H1 (cell line): ENCODE measurements around the gene STAG1. TPM values are rescaled to one million over a fixed set of nuclear protein-coding genes. Genes with fewer than 3 reads are reported as not detected.

ENCODE experiments used
- CTCF ChIA-PET: fragments of 300-600 bp; sonication (Branson Sonifier 250); formaldehyde crosslinking; loops from one replicate; lab custom pipeline; 2021; ENCODE audit not compliant: partially characterized antibody; lab: Charles Lee
- POLR2A ChIA-PET: fragments of 300-600 bp; sonication (Branson Sonifier 250); formaldehyde crosslinking; loops from one replicate; lab custom pipeline; 2021; ENCODE audit warnings: inconsistent platforms; ENCODE audit not compliant: partially characterized antibody; lab: Charles Lee
- DNase-seq, 2 experiments: peaks; one replicate each; pipeline versions ENCODE4 v3.0.0 to v3.0.0-alpha.2; 2010 to 2022; ENCODE audit warnings: low spot score in 2 of 2, low read depth in 1 of 2, mixed read lengths in 1 of 2
- FAIRE-seq: peaks from 2 replicates; lab custom pipeline; 2011; peaks lifted over from hg19 to GRCh38; lab: Jason Lieb, UNC
- H2AFZ ChIP-seq: 2 replicates; pipeline ENCODE4 v1.8.1; 2012; ENCODE audit warnings: low read length, inconsistent platforms
- H2AK5ac ChIP-seq: 2 replicates; pipeline ENCODE4 v1.6.1; 2013; ENCODE audit warnings: low read depth, low read length
- H2BK120ac ChIP-seq: replicated peaks from 2 replicates; pipeline ENCODE3; 2013; ENCODE audit warnings: low read depth, low read length, inconsistent platforms
- H2BK12ac ChIP-seq: 2 replicates; pipeline ENCODE4 v1.6.1; 2013; ENCODE audit warnings: low read depth, low read length
- H2BK15ac ChIP-seq: 2 replicates; pipeline ENCODE4 v1.6.1; 2013; ENCODE audit warnings: low read length
- H2BK20ac ChIP-seq: 2 replicates; pipeline ENCODE4 v1.6.1; 2013; ENCODE audit warnings: low read length
- H2BK5ac ChIP-seq: 2 replicates; pipeline ENCODE4 v1.6.1; 2013; ENCODE audit warnings: low read depth, low read length
- H3K14ac ChIP-seq: 2 replicates; pipeline ENCODE4 v1.6.1; 2013; ENCODE audit warnings: inconsistent platforms; ENCODE audit not compliant: insufficient read length
- H3K18ac ChIP-seq: 2 replicates; pipeline ENCODE4 v1.6.1; 2013; ENCODE audit warnings: low read length; ENCODE audit errors: extremely low read depth
- H3K23ac ChIP-seq: 2 replicates; pipeline ENCODE4 v1.6.1; 2013; ENCODE audit warnings: inconsistent platforms; ENCODE audit not compliant: insufficient read length
- H3K23me2 ChIP-seq: 2 replicates; pipeline ENCODE4 v1.6.1; 2013; ENCODE audit warnings: low read depth, low read length
- H3K27ac ChIP-seq: 2 replicates; pipeline ENCODE4 v1.6.1; 2011; ENCODE audit warnings: low read depth, low read length, inconsistent platforms
- H3K27me3 ChIP-seq, 4 experiments: replicated peaks in 1 of 4; 1 replicate in 1 of 4; 2 replicates in 3 of 4; pipeline versions ENCODE4 v1.6.1 to v1.8.1; 2011 to 2013; ENCODE audit warnings: low read length in 3 of 4, mild to moderate bottlenecking in 3 of 4, inconsistent platforms in 2 of 4, mixed read lengths in 2 of 4, moderate library complexity in 1 of 4; ENCODE audit not compliant: control insufficient read depth in 3 of 4, insufficient read depth in 3 of 4; ENCODE audit errors: extremely low read depth in 1 of 4
- H3K36me3 ChIP-seq, 4 experiments: 2 replicates each; pipeline versions ENCODE4 v1.6.1 to v1.8.1; 2011 to 2013; ENCODE audit warnings: mild to moderate bottlenecking in 4 of 4, low read length in 3 of 4, moderate library complexity in 2 of 4, control low read depth in 1 of 4, inconsistent platforms in 1 of 4; ENCODE audit not compliant: insufficient read depth in 4 of 4, control insufficient read depth in 2 of 4
- H3K4ac ChIP-seq: replicated peaks from 2 replicates; pipeline ENCODE3; 2013; ENCODE audit warnings: low read length, low read depth, mixed read lengths, inconsistent platforms; ENCODE audit not compliant: insufficient read length
- H3K4me1 ChIP-seq, 4 experiments: replicated peaks in 1 of 4; 1 replicate in 1 of 4; 2 replicates in 3 of 4; pipeline versions ENCODE4 v1.6.1 to v1.8.1; 2011 to 2013; ENCODE audit warnings: low read length in 3 of 4, inconsistent platforms in 2 of 4, mixed read lengths in 1 of 4; ENCODE audit not compliant: insufficient read depth in 4 of 4, control insufficient read depth in 3 of 4
- H3K4me2 ChIP-seq, 2 experiments: 2 replicates each; pipeline versions ENCODE4 v1.6.1 to v1.8.1; 2011 to 2013; ENCODE audit warnings: low read depth in 2 of 2, low read length in 2 of 2, control low read depth in 1 of 2, inconsistent platforms in 1 of 2, mild to moderate bottlenecking in 1 of 2; ENCODE audit not compliant: insufficient read depth in 1 of 2
- H3K4me3 ChIP-seq, 4 experiments: fragments of 200-600, 300-600 bp in 1 of 4; sonication (generic), shearing (Covaris generic), sonication (Bioruptor Twin) in 1 of 4; 2 replicates each; pipeline versions ENCODE4 v1.5.1 to v1.8.1; 2011 to 2016; ENCODE audit warnings: low read length in 4 of 4, low read depth in 3 of 4, control low read depth in 2 of 4, inconsistent platforms in 2 of 4, mild to moderate bottlenecking in 2 of 4, mixed read lengths in 1 of 4, moderate library complexity in 1 of 4; ENCODE audit not compliant: insufficient read depth in 2 of 4; ENCODE audit errors: extremely low read depth in 1 of 4
- H3K56ac ChIP-seq: replicated peaks from 2 replicates; pipeline ENCODE3; 2013; ENCODE audit warnings: low read depth, mild to moderate bottlenecking, mixed read lengths, low read length, inconsistent platforms; ENCODE audit not compliant: insufficient read length
- H3K79me1 ChIP-seq: 2 replicates; pipeline ENCODE4 v1.6.1; 2013; ENCODE audit warnings: low read depth, low read length, control low read depth
- H3K79me2 ChIP-seq, 2 experiments: 2 replicates each; pipeline versions ENCODE4 v1.6.1 to v1.8.1; 2012 to 2013; ENCODE audit warnings: low read length in 2 of 2, mild to moderate bottlenecking in 2 of 2, inconsistent platforms in 1 of 2; ENCODE audit not compliant: insufficient read depth in 2 of 2, control insufficient read depth in 1 of 2
- H3K9ac ChIP-seq, 4 experiments: replicated peaks in 1 of 4; 1 replicate in 1 of 4; 2 replicates in 3 of 4; pipeline versions ENCODE4 v1.6.1 to v1.8.1; 2011 to 2013; ENCODE audit warnings: low read depth in 3 of 4, low read length in 3 of 4, control low read depth in 2 of 4, mild to moderate bottlenecking in 2 of 4, moderate library complexity in 2 of 4, inconsistent platforms in 1 of 4; ENCODE audit errors: extremely low read depth in 1 of 4
- H3K9me3 ChIP-seq, 2 experiments: 2 replicates each; pipeline versions ENCODE4 v1.6.1 to v1.8.1; 2012 to 2013; ENCODE audit warnings: mild to moderate bottlenecking in 2 of 2, moderate library complexity in 2 of 2, control low read depth in 1 of 2, inconsistent platforms in 1 of 2, low read depth in 1 of 2, low read length in 1 of 2, mixed read lengths in 1 of 2; ENCODE audit not compliant: insufficient read depth in 2 of 2
- H4K20me1 ChIP-seq, 2 experiments: replicated peaks in 1 of 2; 2 replicates each; pipeline versions ENCODE3 to v1.8.1; 2011 to 2013; ENCODE audit warnings: inconsistent platforms in 2 of 2, low read length in 2 of 2, mild to moderate bottlenecking in 1 of 2; ENCODE audit not compliant: insufficient read depth in 2 of 2, control insufficient read depth in 1 of 2
- H4K5ac ChIP-seq: 2 replicates; pipeline ENCODE4 v1.6.1; 2013; ENCODE audit warnings: low read length, low read depth, mixed read lengths, inconsistent platforms; ENCODE audit not compliant: insufficient read length
- H4K8ac ChIP-seq: 2 replicates; pipeline ENCODE4 v1.8.0; 2013; ENCODE audit warnings: mild to moderate bottlenecking, moderate library complexity, low read length, inconsistent platforms; ENCODE audit not compliant: insufficient read depth; ENCODE audit errors: extremely low read depth
- H4K91ac ChIP-seq: replicated peaks from 2 replicates; pipeline ENCODE3; 2013; ENCODE audit warnings: low read length, mixed read lengths, inconsistent platforms; ENCODE audit not compliant: insufficient read length
- RFX5 ChIP-seq: IDR thresholded peaks from 2 replicates; pipeline ENCODE4 v1.6.1; 2011; ENCODE audit warnings: low read depth, low read length, improper control_type of control experiment, borderline replicate concordance
- WGBS, 2 experiments: shearing (Covaris generic) in 1 of 2; methylation state at CpG; one replicate each; pipeline versions ENCODE4 v1.1.6 to v1.1.7; 2013 to 2015; ENCODE audit warnings: low lambda C conversion rate in 2 of 2, mixed read lengths in 2 of 2, inconsistent platforms in 1 of 2, low coverage in 1 of 2, missing lambda C conversion rate in 1 of 2; ENCODE audit not compliant: insufficient replicate concordance in 2 of 2, insufficient coverage in 1 of 2, insufficient read length in 1 of 2; ENCODE audit errors: extremely low coverage in 1 of 2, missing lambda C conversion rate in 1 of 2; 5-methylcytosine and 5-hydroxymethylcytosine counted together
- polyA plus RNA-seq, 7 experiments: library from polyadenylated mRNA; depleted of rRNA in 3 of 7; stranded (reverse) in 5 of 7; unstranded in 2 of 7; fragments of >200 nt in 5 of 7; fragments of 200-250 nt in 2 of 7; gene quantifications; 1 replicate in 5 of 7; 2 replicates in 1 of 7; 4 replicates in 1 of 7; pipeline versions ENCODE4 v1.2.1 to v1.2.3, GENCODE V29; 2011 to 2013; ENCODE audit warnings: missing spikeins in 2 of 7, mixed read lengths in 2 of 7
- total RNA-seq: library from RNA; stranded (reverse); fragmentation: NEBNext Ultra II Directional; extraction: Animal tissue kit (Norgen Biotek cat#: 25700); gene quantifications from 2 replicates; pipeline ENCODE4 v1.2.1, GENCODE V29; 2021

Gene STAG1
- total and polyA plus RNA-seq, 2 of the 8 experiments (the other 6 are each of a cell fraction or from before 2014, with no cell fraction given), result 4.6 to 23.4 TPM

DNA sequence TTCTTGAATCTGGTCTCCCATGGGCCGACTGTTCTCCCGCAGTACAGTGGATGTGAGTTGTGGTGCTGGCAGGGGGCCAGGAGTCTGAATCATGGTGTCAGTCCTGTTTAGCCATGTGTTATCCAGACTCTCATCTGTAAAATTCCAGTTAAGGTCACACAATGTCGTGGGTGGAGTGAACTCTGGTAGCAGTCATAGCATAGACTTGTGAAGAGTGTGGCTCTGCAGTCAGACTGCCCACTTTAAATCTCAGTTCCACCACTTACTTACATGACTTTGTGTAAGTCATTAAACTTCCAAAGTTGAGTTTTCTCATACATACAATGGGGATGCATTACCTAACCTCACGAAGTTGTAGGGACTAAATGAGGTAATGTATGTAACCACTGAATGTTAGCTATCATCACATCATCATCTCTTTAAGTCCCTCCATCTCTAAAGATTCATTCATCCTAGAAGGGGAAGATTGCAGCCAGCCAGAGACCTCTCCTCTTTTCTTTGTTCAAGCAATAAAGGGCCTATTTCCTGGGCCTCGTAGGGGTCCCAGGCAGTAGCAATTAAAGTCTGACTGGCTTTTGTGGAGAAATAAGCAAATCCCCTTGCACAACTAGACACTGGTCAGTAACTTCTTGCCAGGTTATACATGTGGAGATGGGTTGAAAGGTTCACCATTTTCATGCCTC is 408.2 kb downstream of the STAG1 start:
- H4K8ac ChIP-seq, result no peak overlapping the region
- H3K4me3 ChIP-seq, result no peak overlapping the region
- no peak overlapping the region for H3K18ac ChIP-seq
- H2BK120ac ChIP-seq, result no peak overlapping the region
- H2BK12ac ChIP-seq, result no peak overlapping the region
- no peak overlapping the region for H3K23ac ChIP-seq
- no peak overlapping the region for H3K4ac ChIP-seq
- POLR2A ChIA-PET, result no interaction called here
- no peak overlapping the region for H2AK5ac ChIP-seq
- H3K56ac ChIP-seq, result no peak overlapping the region
- CTCF ChIA-PET, result interaction anchor here (0.8 to 1.8 kb wide), 5 partner anchors 8 to 257 kb away, joined by 3 to 5 read pairs (median 3); no protein-coding TSS in a partner anchor
- 92% methylated on average over 5 of the region's 5 CpGs; no CpG with 5 or more reads in 1 of the 2 experiments for WGBS, 2 experiments
- H2BK5ac ChIP-seq, result no peak overlapping the region
- no peak overlapping the region for H3K14ac ChIP-seq
- H3K9me3 ChIP-seq, result no peaks in the 10 kb centered on the region
- no peaks in the 10 kb centered on the region for H3K23me2 ChIP-seq
- H4K91ac ChIP-seq, result no peak overlapping the region
- no peak overlapping the region for H3K27ac ChIP-seq
- H4K20me1 ChIP-seq, result no peaks in the 10 kb centered on the region
- H3K36me3 ChIP-seq, result peaks cover 0 to 7% (median 0%) of the 10 kb centered on the region in 4 experiments; a peak in 2 of 8 replicates
- FAIRE-seq (no peak), DNase-seq (no peak)
- H3K27me3 ChIP-seq, result no peaks in the 10 kb centered on the region
- TF ChIP-seq RFX5, result no peak
- peaks cover 0 to 5% (median 0%) of the 10 kb centered on the region in 4 experiments; a peak in 3 of 7 replicates for H3K4me1 ChIP-seq
- no peak overlapping the region for H2AFZ ChIP-seq
- H3K4me2 ChIP-seq, result no peak overlapping the region
- no peaks in the 10 kb centered on the region for H3K79me2 ChIP-seq
- H3K79me1 ChIP-seq, result no peaks in the 10 kb centered on the region
- no peak overlapping the region for H3K9ac ChIP-seq
- no peak overlapping the region for H2BK15ac ChIP-seq
- H4K5ac ChIP-seq, result no peak overlapping the region
- H2BK20ac ChIP-seq, result no peak overlapping the region
